NCI-H2107 treated with DMSO at 0.1 percent for 48 hours (cell line): ENCODE results near the gene BTN2A1.

Source experiments
- DNase-seq: peaks from one replicate; lab custom pipeline; 2025; ENCODE audit not compliant: unreplicated experiment; lab: John Stamatoyannopoulos, UW

The BTN2A1 gene

GRCh38 chr6:26465776-26466175 is 8.0 kb downstream of the BTN2A1 start:
- DNase-seq = no peak

GRCh38 chr6:26468829-26469228 is 11.1 kb downstream of the BTN2A1 start:
- DNase-seq = no peak

- DNase-seq = no peak
Measured at GRCh38 chr6:26470643-26471042, 12.9 kb downstream of the BTN2A1 start.

GRCh38 chr6:26471970-26472369 is 14.2 kb downstream of the BTN2A1 start:
- DNase-seq = no peak

GRCh38 chr6:26472549-26473290 is 15.0 kb downstream of the BTN2A1 start:
- no peak for DNase-seq

GRCh38 chr6:26473429-26473757 is 15.6 kb downstream of the BTN2A1 start:
- DNase-seq = no peak

GRCh38 chr6:26473758-26474438 is 16.1 kb downstream of the BTN2A1 start:
- peak; percentile 32 for DNase-seq

GRCh38 chr6:26474439-26474881 is 16.7 kb downstream of the BTN2A1 start:
- no peak for DNase-seq

- no peak for DNase-seq
Measured at GRCh38 chr6:26475823-26476729, 18.3 kb downstream of the BTN2A1 start.

GRCh38 chr6:26476896-26477295 is 19.1 kb downstream of the BTN2A1 start:
- no peak for DNase-seq

- DNase-seq = no peak
Measured at GRCh38 chr6:26477426-26477825, 19.7 kb downstream of the BTN2A1 start.

- DNase-seq = no peak
Measured at GRCh38 chr6:26478100-26478984, 20.6 kb downstream of the BTN2A1 start.

GRCh38 chr6:26478985-26479278 is 21.2 kb downstream of the BTN2A1 start:
- DNase-seq = no peak

- DNase-seq = no peak
Measured at GRCh38 chr6:26482338-26482737, 24.6 kb downstream of the BTN2A1 start.

- DNase-seq = no peak
Measured at GRCh38 chr6:26483727-26484126, 26.0 kb downstream of the BTN2A1 start.

- DNase-seq = no peak
Measured at GRCh38 chr6:26484161-26484560, 26.4 kb downstream of the BTN2A1 start.

GRCh38 chr6:26485112-26485780 is 27.5 kb downstream of the BTN2A1 start:
- no peak for DNase-seq

- no peak for DNase-seq
Measured at GRCh38 chr6:26486358-26486757, 28.6 kb downstream of the BTN2A1 start.

GRCh38 chr6:26487466-26487865 is 29.7 kb downstream of the BTN2A1 start:
- no peak for DNase-seq
